ENCODE data around the gene SORBS1. TPM values are rescaled to one million over a fixed set of nuclear protein-coding genes. Genes with fewer than 3 reads are reported as not detected.
A peak's percentile ranks its signal among the peaks of the same experiment; 100 is the strongest.

The SORBS1 gene
- total RNA-seq, 6 experiments from 2014 or later: 56.4 to 97.9 (median 76.5) TPM

DNA sequence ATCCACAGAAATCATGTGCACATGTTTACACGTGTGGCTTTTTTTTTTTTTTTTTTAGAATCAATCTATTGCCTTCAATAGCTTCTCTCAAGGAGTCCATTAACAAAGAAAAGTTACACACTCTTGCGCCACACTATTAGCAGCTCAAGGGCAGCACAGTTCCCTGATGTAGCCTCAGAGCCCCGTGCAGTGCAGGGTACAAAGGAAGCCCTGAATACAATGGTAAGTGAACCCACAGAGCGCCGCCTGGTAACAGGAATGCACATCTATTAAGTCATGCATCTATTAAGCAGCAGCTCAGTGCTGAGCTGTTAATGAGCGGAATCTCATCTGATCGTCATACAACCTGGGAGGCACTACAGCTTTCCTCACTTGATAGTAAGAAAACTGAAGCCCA, 156.7 kb downstream of the SORBS1 start:
- H3K9me3 ChIP-seq: no peaks in the 10 kb centered on the region
- intact Hi-C loops (cut with DNase I): no loop called here
- ATAC-seq: no peak
- H3K27me3 ChIP-seq: no peaks in the 10 kb centered on the region
- peaks cover 0 to 18% (median 7%) of the 10 kb centered on the region in 4 donors for H3K4me1 ChIP-seq
- H3K36me3 ChIP-seq: peaks cover 0 to 13% (median 12%) of the 10 kb centered on the region in 4 donors
- peak in 1 of 3 donors; percentile 28 for DNase-seq
- 68% methylated on average over 2 of the region's 7 CpGs for WGBS (ENCODE audit: insufficient coverage, low coverage, low lambda C conversion rate, missing lambda C conversion rate)
- H3K27ac ChIP-seq: no peak overlapping the region
- TF ChIP-seq, protein P1, sequence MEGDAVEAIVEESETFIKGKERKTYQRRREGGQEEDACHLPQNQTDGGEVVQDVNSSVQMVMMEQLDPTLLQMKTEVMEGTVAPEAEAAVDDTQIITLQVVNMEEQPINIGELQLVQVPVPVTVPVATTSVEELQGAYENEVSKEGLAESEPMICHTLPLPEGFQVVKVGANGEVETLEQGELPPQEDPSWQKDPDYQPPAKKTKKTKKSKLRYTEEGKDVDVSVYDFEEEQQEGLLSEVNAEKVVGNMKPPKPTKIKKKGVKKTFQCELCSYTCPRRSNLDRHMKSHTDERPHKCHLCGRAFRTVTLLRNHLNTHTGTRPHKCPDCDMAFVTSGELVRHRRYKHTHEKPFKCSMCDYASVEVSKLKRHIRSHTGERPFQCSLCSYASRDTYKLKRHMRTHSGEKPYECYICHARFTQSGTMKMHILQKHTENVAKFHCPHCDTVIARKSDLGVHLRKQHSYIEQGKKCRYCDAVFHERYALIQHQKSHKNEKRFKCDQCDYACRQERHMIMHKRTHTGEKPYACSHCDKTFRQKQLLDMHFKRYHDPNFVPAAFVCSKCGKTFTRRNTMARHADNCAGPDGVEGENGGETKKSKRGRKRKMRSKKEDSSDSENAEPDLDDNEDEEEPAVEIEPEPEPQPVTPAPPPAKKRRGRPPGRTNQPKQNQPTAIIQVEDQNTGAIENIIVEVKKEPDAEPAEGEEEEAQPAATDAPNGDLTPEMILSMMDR (IDR thresholded peaks at IDR 0.05): no peak
- TF ChIP-seq POLR2A (IDR thresholded peaks at IDR 0.05): no peak
- no peak overlapping the region for H3K4me3 ChIP-seq

DNA sequence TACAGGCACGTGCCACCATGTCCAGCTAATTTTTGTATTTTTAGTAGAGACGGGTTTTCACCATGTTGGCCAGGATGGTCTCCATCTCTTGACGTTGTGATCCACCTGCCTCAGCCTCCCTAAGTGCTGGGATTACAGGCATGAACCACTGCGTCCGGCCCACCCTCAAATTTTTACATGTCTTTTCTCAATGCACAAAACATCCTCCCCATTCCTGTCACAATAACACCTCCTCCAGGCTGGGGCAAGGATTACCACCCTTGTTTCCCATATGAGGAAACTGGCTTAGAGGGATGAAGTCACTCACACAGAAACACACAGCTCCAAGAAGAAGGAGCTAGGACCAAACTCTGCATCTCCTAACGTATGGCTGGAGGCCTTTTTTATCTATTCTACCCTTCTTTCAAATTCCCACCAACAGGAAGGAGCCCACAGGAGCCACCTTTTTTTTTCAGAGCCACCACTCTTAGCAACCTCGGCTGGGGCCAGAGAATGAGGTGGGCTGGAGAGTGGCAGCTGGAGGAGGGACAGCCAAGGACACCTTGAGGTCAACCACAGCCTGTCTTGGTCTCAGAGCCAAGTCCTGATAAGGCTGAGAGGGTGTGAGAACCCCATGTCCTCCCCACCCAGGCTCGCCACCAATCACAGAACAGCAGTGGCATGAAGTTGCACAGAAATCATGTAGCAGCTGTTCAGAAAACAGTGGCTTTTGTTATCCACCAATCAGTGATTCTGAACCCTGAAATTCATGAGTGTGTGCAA, 157.3 kb downstream of the SORBS1 start:
- no peak for ATAC-seq

DNA sequence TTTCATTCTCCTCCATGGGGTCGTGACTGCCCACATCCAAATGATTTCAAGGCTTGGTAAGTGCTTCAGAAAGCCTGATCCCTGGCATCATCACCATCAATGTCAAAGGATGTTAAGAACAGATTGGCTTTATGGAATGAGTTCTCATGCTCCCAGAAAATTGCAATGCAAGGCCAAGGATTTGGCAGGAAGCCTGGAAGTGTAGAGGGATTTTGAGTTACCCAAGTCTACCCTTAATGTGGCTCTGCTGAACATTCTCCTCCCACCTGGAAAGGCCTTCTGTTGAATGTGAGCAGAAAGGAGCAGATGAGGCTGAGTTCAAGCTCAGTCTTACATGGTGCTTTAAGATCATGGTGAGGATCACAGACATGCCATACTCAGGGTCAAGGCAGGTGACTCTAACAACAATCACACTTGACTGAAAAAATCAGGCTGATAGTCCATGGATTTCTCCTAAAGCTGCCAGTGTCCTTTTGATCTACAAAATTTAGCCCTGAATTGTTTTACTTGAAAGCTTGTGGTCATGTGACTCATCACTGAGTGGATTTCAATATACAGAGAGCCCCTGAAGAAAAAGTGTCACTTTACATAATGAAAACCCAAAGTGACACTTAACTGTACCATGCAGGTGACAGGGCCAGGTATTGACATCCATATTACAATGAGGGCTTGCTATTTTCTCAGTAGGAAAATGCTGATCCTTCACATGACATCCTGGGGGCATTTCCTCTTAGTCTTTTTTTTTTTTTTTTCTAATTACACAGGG, 159.3 kb downstream of the SORBS1 start:
- Histone ChIP-seq H3K4me3 (no peak overlapping the region), H3K27me3 (no peaks in the 10 kb centered on the region), H3K27ac (no peak overlapping the region), H3K9me3 (no peaks in the 10 kb centered on the region), H3K36me3 (peaks cover 0 to 29% (median 22%) of the 10 kb centered on the region in 4 donors), H3K4me1 (peaks cover 0 to 11% (median 3%) of the 10 kb centered on the region in 4 donors)
- 83% methylated on average over 1 of the region's 1 CpG for WGBS (ENCODE audit: insufficient coverage, low coverage, low lambda C conversion rate, missing lambda C conversion rate)
- no peak for TF ChIP-seq POLR2A (IDR thresholded peaks at IDR 0.05)
- TF ChIP-seq, protein P1 (IDR thresholded peaks at IDR 0.05): no peak
- intact Hi-C loops (cut with DNase I): no loop called here
- DNase-seq (no peak), ATAC-seq (no peak)

More for the DNA sequence above, 157.3 kb downstream of the SORBS1 start:
- Histone ChIP-seq H3K27ac (no peak overlapping the region), H3K27me3 (no peaks in the 10 kb centered on the region), H3K36me3 (peaks cover 0 to 16% (median 12%) of the 10 kb centered on the region in 4 donors), H3K4me3 (no peak overlapping the region), H3K4me1 (peaks cover 0 to 18% (median 7%) of the 10 kb centered on the region in 4 donors), H3K9me3 (no peaks in the 10 kb centered on the region)
- TF ChIP-seq, protein P1 (IDR thresholded peaks at IDR 0.05): no peak
- no peak for TF ChIP-seq POLR2A (IDR thresholded peaks at IDR 0.05)
- 77% methylated on average over 6 of the region's 8 CpGs for WGBS (ENCODE audit: insufficient coverage, low coverage, low lambda C conversion rate, missing lambda C conversion rate)
- peak in 1 of 3 donors; percentile 27 for DNase-seq
- intact Hi-C loops (cut with DNase I): no loop called here

DNA sequence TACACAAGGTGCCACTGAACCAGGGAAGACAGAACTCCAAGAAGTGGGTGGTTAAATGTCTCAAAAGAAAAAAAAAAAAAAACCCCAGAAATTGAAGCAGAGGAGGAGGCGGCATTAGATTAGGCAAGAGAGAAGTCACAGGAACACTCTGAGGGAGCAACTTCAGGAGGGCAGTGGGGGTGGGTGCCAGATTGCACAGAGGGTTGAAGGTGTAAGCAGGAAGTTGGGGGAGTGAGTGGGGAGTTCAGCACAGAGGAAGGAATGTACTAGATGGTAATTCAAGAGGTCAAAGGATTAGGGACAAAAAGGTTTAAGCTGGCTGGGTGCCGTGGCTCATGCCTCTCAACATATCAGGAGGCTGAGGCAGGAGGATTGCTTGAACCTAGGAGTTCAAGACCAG, 160.4 kb downstream of the SORBS1 start:
- TF ChIP-seq, protein P1 (IDR thresholded peaks at IDR 0.05): no peak
- no peak for TF ChIP-seq POLR2A (IDR thresholded peaks at IDR 0.05)
- no peak overlapping the region for H3K4me3 ChIP-seq
- no peaks in the 10 kb centered on the region for H3K27me3 ChIP-seq
- intact Hi-C loops (cut with DNase I): no loop called here
- no peak for DNase-seq
- WGBS (ENCODE audit: insufficient coverage, low coverage, low lambda C conversion rate, missing lambda C conversion rate): 83% methylated on average over 2 of the region's 2 CpGs
- no peak for ATAC-seq
- H3K4me1 ChIP-seq: peaks cover 0 to under 1% (median 0%) of the 10 kb centered on the region in 4 donors
- H3K27ac ChIP-seq: no peak overlapping the region
- peaks cover 0 to 39% (median 30%) of the 10 kb centered on the region in 4 donors for H3K36me3 ChIP-seq
- H3K9me3 ChIP-seq: no peaks in the 10 kb centered on the region
